HepG2 (cell line): ENCODE data around the gene CREBRF. TPM values are rescaled to one million over a fixed set of nuclear protein-coding genes. Genes with fewer than 3 reads are reported as not detected.

ENCODE experiments used
- AHR ChIP-seq: IDR thresholded peaks from 2 replicates; pipeline ENCODE4 v1.6.1; 2018; ENCODE audit warnings: missing genetic modification reagents, missing compliant biosample characterization
- DMAP1 ChIP-seq: IDR thresholded peaks from 2 replicates; pipeline ENCODE4 v1.6.1; 2016
- FOXK2 ChIP-seq: fragments of 450-650 bp; IDR thresholded peaks from 2 replicates; pipeline ENCODE4 v1.6.1; 2016
- HNF4A ChIP-seq: sonication (generic); formaldehyde crosslinking; IDR thresholded peaks from 2 replicates; pipeline ENCODE4 v1.4.0; 2020; ENCODE audit warnings: missing genetic modification reagents
- IRF2 ChIP-seq: IDR thresholded peaks from 2 replicates; pipeline ENCODE4 v1.6.1; 2018; ENCODE audit warnings: missing genetic modification reagents, missing compliant biosample characterization
- ISX ChIP-seq: sonication (generic); formaldehyde crosslinking; conservative IDR thresholded peaks from 2 replicates; pipeline ENCODE4 v1.5.0; 2020; ENCODE audit warnings: missing genetic modification reagents
- NCOR1 ChIP-seq: fragments of 200-600 bp; sonication (generic); IDR thresholded peaks from 2 replicates; pipeline ENCODE4 v1.7.0; 2017; ENCODE audit warnings: antibody characterized with exemption, low read length, borderline replicate concordance
- PAWR ChIP-seq: sonication (generic); formaldehyde crosslinking; IDR thresholded peaks from 2 replicates; pipeline ENCODE4 v1.4.0; 2020; ENCODE audit warnings: missing genetic modification reagents, mild to moderate bottlenecking, borderline replicate concordance
- RBM22 ChIP-seq: fragments of 200-400 bp; formaldehyde crosslinking; optimal IDR thresholded peaks from 2 replicates; pipeline ENCODE3; 2017; ENCODE audit warnings: mild to moderate bottlenecking, low read length, moderate library complexity
- SALL2 ChIP-seq: sonication (generic); formaldehyde crosslinking; IDR thresholded peaks from 2 replicates; pipeline ENCODE4 v1.8.1; 2023; ENCODE audit warnings: mild to moderate bottlenecking, missing genetic modification reagents, inconsistent platforms
- TAF15 ChIP-seq: fragments of 200-400 bp; formaldehyde crosslinking; IDR thresholded peaks from one replicate; pipeline ENCODE4 v1.6.1; 2018; ENCODE audit warnings: mild to moderate bottlenecking, low read depth, low read length; ENCODE audit not compliant: poor library complexity, severe bottlenecking
- TEF ChIP-seq: sonication (generic); formaldehyde crosslinking; IDR thresholded peaks from 2 replicates; pipeline ENCODE4 v1.5.0; 2020; ENCODE audit warnings: missing genetic modification reagents
- ZBTB3 ChIP-seq: sonication (generic); formaldehyde crosslinking; IDR thresholded peaks from 2 replicates; pipeline ENCODE4 v1.4.0; 2020; ENCODE audit warnings: low read depth, mild to moderate bottlenecking, moderate library complexity, missing genetic modification reagents, borderline replicate concordance
- ZNF10 ChIP-seq: sonication (generic); formaldehyde crosslinking; IDR thresholded peaks from 2 replicates; pipeline ENCODE4 v1.4.0; 2020; ENCODE audit warnings: mild to moderate bottlenecking, low read depth, missing genetic modification reagents, borderline replicate concordance
- ZNF275 ChIP-seq: sonication (generic); formaldehyde crosslinking; IDR thresholded peaks from 2 replicates; pipeline ENCODE4 v1.8.0; 2022; ENCODE audit warnings: missing genetic modification reagents, mild to moderate bottlenecking, inconsistent platforms, borderline replicate concordance
- ZNF639 ChIP-seq: conservative IDR thresholded peaks from 2 replicates; pipeline ENCODE4 v1.6.1; 2018; ENCODE audit warnings: missing genetic modification reagents
- ZNF703 ChIP-seq: sonication (generic); formaldehyde crosslinking; IDR thresholded peaks from 2 replicates; pipeline ENCODE4 v1.5.1; 2020; ENCODE audit warnings: missing genetic modification reagents, mild to moderate bottlenecking, moderate library complexity, borderline replicate concordance
- ZNF713 ChIP-seq: sonication (generic); formaldehyde crosslinking; IDR thresholded peaks from 2 replicates; pipeline ENCODE4 v1.4.0; 2020; ENCODE audit warnings: mild to moderate bottlenecking, missing genetic modification reagents
- polyA plus RNA-seq, 8 experiments: library from polyadenylated mRNA; depleted of rRNA in 3 of 8; stranded (reverse) in 7 of 8; unstranded in 1 of 8; fragments of >200 nt; fragmentation: Illumina TruSeq in 4 of 8; extraction: Trizol in 4 of 8; gene quantifications; 2 replicates each; pipeline versions ENCODE4 v1.2.1 to v1.2.3, GENCODE V29; 2011 to 2016; ENCODE audit warnings: low read depth in 4 of 8, missing spikeins in 1 of 8, mixed read lengths in 1 of 8; ENCODE audit not compliant: insufficient read depth in 1 of 8
- total RNA-seq, 5 experiments: library from RNA; depleted of rRNA; stranded (reverse); fragments of >200 nt; fragmentation: Illumina TruSeq; extraction: Trizol; gene quantifications; 2 replicates each; pipeline ENCODE4 v1.2.3, GENCODE V29; 2016; ENCODE audit warnings: low read depth in 1 of 5
- TF ChIP-seq, protein P1 (sequence below): sonication (generic); formaldehyde crosslinking; IDR thresholded peaks from 2 replicates; pipeline ENCODE4 v1.8.0; 2023; ENCODE audit warnings: mild to moderate bottlenecking, missing genetic modification reagents
- TF ChIP-seq, protein P2 (sequence below), 2 experiments: fragments of 450-650 bp in 1 of 2; sonication (generic) in 1 of 2; formaldehyde crosslinking; IDR thresholded peaks; 2 replicates each; pipeline versions ENCODE4 v1.5.0 to v1.8.0; 2020 to 2022; ENCODE audit warnings: mild to moderate bottlenecking in 1 of 2, missing genetic modification reagents in 1 of 2
- TF ChIP-seq, protein P3 (sequence below): sonication (generic); formaldehyde crosslinking; IDR thresholded peaks from 2 replicates; pipeline ENCODE4 v1.5.0; 2020; ENCODE audit warnings: missing genetic modification reagents, mild to moderate bottlenecking, borderline replicate concordance

Gene CREBRF
- total and polyA plus RNA-seq, 2 of the 13 experiments (the other 11 are each of a cell fraction or from before 2014, with no cell fraction given) = 4.5 to 10.2 TPM

DNA sequence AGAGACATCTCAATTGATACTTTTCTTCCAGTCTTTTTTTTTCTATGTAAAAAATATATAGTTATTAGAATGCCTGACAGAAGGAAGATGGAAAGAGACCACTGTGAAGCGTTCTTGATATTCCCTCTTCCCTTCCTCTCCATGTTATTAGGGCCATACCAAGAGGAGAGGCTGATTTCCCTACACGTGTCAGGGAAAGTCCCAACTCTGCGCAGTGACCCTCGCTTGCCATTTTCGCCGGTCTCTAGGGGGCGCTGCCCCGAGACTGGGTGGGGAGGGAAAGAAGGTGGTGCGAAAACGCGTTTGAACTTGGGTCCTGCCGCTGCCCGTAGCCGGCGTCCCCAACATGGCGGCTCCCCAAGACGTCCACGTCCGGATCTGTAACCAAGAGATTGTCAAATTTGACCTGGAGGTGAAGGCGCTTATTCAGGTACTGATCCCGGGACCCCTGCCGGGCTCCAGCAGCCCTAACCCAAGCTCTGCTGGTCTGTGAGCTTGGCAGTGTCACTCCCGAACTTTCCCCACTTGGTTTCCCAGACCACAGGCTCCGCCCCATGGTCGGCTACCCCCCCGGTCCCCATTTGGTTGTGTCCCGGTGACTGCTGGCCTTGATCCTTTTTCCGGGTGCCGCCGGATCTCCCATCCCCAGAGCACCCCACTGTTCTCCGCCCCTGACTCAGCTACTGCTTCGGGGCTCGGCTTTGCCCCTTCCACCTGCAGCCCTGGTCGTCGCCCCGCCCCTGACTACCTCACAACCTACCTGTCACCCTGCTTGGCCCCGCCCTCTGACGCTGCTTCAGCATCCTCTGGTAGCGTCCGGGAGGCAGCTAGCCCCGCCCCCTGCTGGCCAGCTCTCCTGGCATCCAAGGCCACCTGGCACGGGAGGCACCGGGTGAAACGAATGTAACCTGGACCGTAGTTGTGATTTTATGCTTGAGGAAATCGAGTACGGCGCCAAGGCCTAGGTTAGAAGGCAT lies 88.3 kb downstream of the CREBRF start, which contains the start of gene BNIP1 (continued):
- no peak for TF ChIP-seq ZNF703 (CRISPR knock-in tag)
- peak; percentile 43; the same call in 1 of the 2 replicates for TF ChIP-seq NCOR1
- TF ChIP-seq TEF = no peak
- peak; percentile 57 for TF ChIP-seq TAF15
- TF ChIP-seq, protein P1, sequence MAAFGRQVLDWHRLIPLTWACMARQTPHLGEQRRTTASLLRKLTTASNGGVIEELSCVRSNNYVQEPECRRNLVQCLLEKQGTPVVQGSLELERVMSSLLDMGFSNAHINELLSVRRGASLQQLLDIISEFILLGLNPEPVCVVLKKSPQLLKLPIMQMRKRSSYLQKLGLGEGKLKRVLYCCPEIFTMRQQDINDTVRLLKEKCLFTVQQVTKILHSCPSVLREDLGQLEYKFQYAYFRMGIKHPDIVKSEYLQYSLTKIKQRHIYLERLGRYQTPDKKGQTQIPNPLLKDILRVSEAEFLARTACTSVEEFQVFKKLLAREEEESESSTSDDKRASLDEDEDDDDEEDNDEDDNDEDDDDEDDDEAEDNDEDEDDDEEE (CRISPR knock-in tag) = no peak
- TF ChIP-seq ZNF10 = no peak
- TF ChIP-seq, protein P2, sequence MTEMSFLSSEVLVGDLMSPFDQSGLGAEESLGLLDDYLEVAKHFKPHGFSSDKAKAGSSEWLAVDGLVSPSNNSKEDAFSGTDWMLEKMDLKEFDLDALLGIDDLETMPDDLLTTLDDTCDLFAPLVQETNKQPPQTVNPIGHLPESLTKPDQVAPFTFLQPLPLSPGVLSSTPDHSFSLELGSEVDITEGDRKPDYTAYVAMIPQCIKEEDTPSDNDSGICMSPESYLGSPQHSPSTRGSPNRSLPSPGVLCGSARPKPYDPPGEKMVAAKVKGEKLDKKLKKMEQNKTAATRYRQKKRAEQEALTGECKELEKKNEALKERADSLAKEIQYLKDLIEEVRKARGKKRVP (CRISPR knock-in tag; IDR thresholded peaks at IDR 0.05) = peak in 1 of 2 experiments; percentile 54; a peak in 2 of 4 replicates
- TF ChIP-seq ISX (CRISPR knock-in tag) = no peak
- TF ChIP-seq RBM22 = no peak
- TF ChIP-seq SALL2 = peak; percentile 78; the same call in 1 of the 2 replicates
- TF ChIP-seq DMAP1 (CRISPR knock-in tag) = peak; percentile 92
- no peak for TF ChIP-seq ZNF713 (CRISPR knock-in tag)
- TF ChIP-seq, protein P3, sequence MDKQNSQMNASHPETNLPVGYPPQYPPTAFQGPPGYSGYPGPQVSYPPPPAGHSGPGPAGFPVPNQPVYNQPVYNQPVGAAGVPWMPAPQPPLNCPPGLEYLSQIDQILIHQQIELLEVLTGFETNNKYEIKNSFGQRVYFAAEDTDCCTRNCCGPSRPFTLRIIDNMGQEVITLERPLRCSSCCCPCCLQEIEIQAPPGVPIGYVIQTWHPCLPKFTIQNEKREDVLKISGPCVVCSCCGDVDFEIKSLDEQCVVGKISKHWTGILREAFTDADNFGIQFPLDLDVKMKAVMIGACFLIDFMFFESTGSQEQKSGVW (CRISPR knock-in tag) = no peak
- no peak for TF ChIP-seq PAWR (CRISPR knock-in tag)
- TF ChIP-seq HNF4A (CRISPR knock-in tag) = peak; percentile 23; the same call in 1 of the 2 replicates
- no peak for TF ChIP-seq FOXK2
- TF ChIP-seq ZBTB3 = no peak
- TF ChIP-seq IRF2 = peak; percentile 82
- peak; percentile 58 for TF ChIP-seq ZNF639
- TF ChIP-seq AHR (CRISPR knock-in tag) = 0 out of 2 replicates have a peak, but pooled peaks have one; percentile 41
- TF ChIP-seq ZNF275 (CRISPR knock-in tag) = no peak
